Activated naive CD4-positive, alpha-beta T cell (primary cell): ENCODE measurements around the gene STK17B.
A peak's percentile ranks its signal among the peaks of the same experiment; 100 is the strongest.

Experiments used
- DNase-seq, 4 experiments: peaks; one replicate each; lab custom pipeline; 2025; lab: John Stamatoyannopoulos, UW

STK17B gene

DNA sequence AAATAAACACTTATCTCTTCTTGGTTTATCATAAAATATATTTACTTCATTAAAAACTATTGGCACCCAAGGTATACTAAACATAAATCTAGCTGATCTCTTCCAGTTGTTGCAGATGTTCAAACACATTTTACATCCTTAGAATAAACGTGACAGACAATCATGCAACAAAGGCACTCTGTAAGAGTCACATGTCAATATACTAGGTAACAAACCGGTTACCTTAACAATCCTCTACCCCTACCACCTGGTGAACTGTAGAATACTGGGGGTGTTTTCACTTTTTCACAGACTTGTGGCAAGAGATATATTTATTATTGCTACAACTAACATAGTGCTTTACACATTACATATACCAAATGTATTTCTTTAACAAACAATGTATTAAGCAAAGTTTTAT is 15.8 kb downstream of the STK17B start:
- DNase-seq = no peak

- DNase-seq = no peak
Measured at GRCh38 chr2:196153480-196153879, 17.9 kb downstream of the STK17B start.

- no peak for DNase-seq
Measured at GRCh38 chr2:196149948-196150347, 21.4 kb downstream of the STK17B start.

DNA sequence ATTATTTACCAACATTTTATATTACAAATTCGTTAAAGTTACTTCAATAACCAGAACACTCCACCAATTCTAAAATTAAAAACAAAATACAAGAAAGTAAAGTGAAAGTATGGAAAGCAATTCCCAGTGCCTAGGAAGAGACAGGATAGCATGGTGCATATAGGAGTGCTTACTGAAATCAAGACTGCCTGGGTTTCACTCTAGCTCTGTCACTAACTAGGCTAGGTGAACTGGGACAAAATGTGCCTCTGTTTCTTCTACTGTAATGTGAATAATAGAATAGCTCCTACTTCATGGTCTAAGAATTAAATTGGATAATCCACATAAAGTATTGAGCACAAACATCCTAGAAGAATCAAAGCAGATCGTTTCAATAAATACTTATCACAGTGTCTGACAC is 22.6 kb downstream of the STK17B start:
- DNase-seq = no peak

DNA sequence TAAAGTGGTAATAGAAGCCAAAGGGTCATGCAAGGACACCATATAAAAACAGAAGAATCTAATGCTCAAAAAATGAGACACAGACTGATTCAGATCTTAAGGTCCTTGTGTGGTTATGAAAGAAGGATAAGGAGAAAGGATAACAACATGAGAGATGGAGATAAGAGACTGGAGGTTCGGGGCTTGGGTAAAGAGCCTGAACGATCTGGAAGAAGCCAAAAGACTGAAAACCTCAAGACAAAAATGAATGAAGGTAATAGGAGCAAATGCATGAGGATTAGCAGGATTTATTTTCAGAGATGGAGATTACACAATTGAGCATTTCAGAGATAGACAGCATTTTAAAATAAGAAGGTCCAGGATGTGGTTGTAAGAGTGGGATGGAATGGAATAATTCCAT is 26.1 kb downstream of the STK17B start:
- no peak for DNase-seq

DNA sequence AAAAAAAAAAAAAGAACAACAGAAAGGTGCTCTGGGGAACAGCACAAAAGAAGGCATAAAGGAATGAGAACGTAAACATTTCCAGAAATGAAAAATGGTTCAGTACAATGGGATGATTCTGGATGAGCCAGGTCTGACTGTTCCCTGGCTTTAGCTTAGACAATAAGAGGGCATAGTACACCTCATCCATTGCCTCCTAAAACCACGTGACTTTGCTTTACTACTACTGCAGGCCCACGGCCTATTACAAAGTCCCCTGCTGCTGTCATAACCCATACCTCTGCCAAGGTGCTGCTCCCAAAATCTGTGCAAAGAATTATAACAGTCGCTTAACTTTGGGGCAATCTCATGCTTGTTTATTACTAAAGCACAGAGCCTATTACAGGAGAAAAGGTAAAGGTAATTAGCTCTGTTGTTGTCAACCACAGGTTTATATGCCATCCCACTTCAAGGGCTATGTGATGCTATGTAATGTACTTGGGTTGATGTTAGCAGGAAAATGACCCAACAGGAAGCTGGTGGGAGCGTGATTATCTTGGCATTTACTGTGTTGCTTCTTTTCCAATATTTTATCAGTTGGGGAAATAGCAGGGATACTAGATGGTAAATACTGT is 26.8 kb downstream of the STK17B start:
- no peak for DNase-seq

- no peak for DNase-seq
Measured at GRCh38 chr2:196143730-196144131, 27.6 kb downstream of the STK17B start.

DNA sequence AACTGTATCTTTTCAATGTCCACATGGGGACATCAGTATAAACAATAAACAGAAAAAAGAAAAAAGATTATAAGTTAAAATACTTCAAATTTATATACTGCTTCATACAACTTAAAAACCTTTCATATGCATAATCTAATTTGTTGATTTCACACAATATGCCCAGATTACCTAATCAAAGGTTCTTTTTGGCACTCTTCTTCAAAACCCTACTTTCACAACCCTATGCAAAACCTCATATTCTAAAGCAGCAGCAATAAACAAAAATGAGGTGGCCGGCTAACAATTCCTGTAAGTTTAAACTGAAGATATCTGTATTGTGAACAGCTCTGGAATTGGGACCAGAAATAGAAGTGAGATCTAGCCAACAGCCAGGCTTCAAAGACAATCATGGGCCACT is 28.6 kb downstream of the STK17B start:
- no peak for DNase-seq

GRCh38 chr2:196140213-196140612 is 31.2 kb downstream of the STK17B start:
- no peak for DNase-seq

DNA sequence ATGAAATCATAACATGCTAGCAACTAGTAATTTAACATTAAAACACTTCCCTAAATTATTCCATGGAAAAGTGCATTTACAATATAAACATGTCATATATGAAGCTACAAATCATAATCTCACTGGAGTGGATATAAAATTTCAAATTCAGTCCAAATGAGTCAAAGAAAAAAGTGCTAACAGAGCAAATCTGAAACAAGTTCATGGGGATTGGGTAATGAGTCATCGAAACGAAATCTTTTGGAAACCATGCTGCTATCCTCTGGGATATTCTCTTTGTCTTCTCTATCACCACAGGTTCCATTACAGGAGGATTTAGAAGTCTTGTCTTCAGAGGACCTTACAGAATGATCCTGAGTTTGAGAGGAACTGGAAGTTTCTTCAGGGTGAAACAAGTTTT is 34.1 kb downstream of the STK17B start:
- no peak for DNase-seq

- DNase-seq = no peak
Measured at GRCh38 chr2:196136151-196136550, 35.2 kb downstream of the STK17B start.

DNA sequence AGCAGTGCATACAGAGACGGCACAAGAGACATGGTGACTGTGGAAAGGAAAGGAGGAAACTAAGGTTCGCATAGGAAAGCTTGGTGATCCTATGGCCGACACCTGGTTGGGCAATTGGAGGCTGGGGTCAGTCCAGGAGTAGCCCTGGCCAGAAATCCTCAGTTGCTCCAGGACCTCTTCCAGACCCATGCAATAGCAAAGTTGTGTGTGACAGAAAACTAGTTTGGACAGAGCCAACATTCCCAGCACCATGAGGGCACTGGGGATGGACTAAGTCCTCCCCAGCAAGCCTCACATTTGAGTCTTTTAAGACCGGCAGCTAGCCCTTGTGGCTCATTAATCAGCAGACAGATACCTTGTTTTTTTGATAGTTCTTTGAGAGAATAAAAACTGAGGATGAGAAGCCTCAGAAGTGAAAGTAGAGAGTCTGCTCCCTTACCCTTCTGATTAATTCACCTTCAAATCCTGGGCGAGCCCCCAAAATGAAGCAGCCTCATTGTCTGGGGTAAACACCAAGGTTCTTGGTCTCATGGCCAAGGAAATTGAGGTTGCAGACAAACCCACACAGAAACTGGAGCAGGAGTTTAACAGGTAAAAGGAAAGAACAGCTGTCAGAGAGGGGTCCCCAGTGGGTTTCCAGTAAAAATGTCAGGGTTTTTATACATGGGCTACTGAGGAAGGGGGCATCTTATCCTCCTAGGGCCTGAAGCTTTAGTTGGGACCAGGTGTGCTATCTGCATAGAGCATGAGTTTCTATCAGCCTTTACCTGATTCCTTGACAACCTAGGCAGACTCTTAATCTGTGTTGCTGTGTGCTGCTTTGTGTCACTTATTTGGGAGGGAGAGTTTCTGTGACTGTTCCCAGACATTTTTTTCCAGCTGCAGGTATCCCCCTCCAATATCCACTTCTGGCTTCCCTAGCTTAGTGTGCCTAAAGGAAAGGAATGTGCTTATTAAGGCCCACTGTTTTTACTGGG is 39.1 kb downstream of the STK17B start:
- DNase-seq = peak in 2 of 4 experiments; percentile 12 to 33

- peak in 3 of 4 experiments; percentile 5 to 13 (median 9) for DNase-seq
Measured at GRCh38 chr2:196131384-196131937, 39.9 kb downstream of the STK17B start.

DNA sequence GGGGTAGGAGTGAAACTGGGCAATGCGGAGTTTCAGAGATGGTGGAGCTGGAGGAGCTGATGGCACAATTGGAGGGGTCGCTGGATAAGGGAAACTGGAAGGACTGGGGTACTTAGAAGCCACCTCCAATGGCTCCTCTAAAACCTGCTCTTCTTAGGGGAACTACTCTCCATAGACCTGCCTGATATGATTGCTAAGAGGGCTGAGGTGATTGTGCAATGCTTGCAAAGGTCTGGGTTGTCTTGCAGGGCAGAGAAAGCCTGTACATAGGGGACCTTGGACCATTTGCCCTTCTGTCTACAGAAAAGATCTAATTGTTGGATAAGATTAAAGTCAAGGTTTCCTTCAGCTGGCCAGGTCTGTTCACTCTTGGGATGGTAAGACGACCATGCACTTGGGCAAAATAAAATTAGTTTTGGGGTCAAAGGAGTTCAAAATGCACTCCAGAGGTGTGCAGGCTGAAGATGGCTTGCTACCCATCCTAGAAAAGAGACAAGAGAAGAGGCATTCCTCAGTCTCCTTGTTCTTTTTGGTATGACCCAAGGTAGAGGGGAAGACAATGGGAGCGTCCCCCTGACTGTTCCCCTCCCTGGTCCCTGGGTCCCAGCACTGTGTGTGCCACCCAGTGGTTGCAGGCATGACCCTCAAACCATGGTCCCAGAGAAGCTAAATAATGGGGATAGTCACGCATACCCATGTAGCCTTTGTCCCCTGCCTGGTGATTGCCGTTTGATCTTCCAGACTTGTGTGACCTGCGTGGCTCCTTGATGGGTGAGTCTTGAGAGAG is 41.1 kb downstream of the STK17B start:
- no peak for DNase-seq

DNA sequence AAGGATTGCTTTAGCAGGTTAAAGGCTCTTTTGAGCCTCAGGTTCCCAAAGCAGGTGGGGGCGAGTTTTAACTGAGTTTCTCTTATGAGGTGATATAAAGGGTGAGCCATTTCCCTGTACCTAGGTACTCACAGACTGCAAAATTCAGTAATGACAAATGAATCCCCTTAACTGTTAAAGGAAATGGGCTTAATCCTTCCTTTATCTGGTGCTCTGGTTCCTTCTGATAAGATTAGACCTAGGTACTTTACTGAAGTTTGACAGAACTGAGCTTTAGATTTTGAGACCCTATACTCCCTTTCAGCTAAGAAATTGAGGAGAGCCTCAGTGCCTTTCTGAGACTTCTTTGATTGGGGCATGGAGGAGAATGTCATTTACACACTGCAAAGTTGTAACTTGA is 42.6 kb downstream of the STK17B start:
- no peak for DNase-seq

DNA sequence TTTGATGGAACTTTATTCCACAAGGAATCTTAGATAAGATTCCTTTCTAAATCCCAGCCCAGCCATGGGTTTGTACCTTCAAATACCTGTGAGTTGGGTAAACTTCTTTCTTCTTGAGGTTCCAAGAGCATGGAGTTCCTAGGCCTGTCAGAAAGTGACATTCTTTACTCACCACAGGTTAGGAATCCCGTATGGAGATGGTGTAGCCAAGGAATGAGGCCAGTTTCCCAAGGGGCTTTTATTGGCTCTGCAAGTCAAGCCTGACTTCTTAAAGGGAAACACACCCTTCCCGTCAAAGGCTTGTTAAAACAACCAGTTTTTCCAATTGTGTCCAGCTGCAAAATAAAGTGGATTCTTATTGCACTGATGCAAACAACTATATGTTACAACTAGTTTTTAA is 45.8 kb downstream of the STK17B start:
- DNase-seq = no peak

DNA sequence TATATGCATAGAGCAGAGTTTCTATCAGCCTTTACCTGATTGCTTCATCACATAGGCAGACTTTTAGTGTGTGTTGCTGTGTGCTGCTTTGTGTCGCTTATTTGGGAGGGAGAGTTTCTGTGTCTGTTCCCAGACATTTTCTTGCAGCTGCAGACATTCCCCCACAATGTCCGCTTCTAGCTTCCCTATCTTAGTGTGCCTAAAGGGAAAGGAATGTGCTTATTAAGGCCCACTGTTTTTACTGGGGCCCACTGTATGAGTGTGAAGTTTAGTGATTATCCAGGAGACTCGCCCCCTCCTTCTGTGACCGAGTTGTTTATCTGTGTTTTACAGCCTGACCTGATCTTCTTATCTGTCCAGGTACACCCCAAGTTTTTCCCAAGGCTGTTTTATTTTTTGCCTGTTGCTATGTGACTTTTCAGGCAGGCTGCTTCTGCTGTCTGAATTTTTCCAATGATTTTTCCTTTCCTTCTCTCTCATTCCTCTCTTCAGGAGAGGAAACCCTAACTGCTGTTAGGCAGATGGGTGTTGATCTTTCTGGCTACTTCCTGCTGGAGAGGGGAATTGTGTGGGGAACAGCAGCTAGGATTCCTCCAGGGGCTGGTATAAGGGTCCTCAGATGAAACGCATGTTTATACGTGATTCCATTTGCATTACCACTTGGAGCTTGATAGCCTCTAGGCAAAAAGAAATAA is 47.6 kb downstream of the STK17B start:
- no peak for DNase-seq

DNA sequence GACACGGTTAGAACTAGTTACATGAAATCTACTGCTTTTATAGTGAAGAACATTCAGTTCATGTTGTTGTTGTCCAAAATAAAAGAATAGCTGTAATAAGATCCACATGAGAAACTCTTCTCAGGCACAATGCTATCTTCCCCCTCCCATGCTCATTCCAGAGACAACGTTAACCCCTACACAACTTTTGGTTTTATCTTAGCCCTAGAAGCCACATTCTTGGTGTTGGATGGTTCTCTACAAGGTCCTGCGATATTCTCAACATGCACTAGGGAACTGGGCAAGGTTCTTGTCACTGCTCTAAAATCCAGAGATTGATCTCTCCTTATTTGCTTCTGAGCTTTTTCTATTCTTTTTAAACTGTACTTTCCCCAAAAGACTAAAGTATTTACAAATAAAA is 51.5 kb downstream of the STK17B start:
- no peak for DNase-seq

- no peak for DNase-seq
Measured at GRCh38 chr2:196117214-196117705, 54.1 kb downstream of the STK17B start.

DNA sequence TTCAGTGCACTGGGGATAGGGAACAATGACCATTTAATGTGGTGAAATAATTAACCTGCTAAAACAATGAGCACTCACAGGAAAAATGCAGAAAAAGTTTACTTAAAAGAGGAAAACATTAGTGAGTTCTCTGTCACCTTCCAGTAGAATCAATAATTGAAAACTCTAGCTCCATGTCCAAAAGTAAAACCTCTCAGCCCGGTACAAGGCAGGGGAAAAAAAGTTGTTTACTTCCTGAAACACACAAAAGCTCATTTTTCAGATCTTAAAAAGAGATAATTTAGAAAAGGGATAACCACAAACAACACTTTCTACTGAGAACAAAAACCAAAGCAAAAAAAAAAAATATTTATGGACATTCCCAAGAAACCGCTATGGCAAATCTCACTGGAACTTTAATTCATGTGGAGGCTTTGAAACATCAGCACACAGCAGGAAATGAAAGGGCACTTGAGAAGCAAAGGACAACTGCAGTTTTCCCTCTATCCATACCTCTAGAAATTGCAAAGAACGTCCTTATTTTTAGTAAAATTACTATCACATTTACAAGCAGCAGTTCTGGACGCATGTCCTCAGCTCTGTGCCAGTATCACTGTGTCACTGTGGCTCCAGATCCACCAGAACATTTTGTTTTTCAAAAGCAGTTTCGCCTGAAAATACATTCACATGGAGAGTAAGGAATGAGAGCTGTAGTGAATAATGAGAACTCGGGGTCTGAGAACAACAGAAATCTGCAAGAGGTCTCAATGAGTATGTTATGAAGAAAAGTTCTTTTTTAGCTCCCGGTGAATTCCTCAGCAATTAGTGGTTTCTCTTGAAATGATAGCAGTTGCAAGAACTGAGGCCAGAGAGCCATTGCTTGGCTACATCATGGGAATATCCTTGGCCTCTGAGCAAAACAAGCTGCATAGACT is 58.1 kb downstream of the STK17B start:
- DNase-seq = no peak
